GM12865 (cell line): ENCODE results near the gene CLEC5A.

Experiments
- DNase-seq: peaks from one replicate; pipeline ENCODE4 v3.0.0; 2010; ENCODE audit warnings: low read depth
- H3K4me3 ChIP-seq: 2 replicates; pipeline ENCODE4 v1.5.1; 2011; ENCODE audit warnings: mild to moderate bottlenecking, low read depth, low read length, control low read depth
- TF ChIP-seq, protein P1 (sequence below): IDR thresholded peaks from 2 replicates; pipeline ENCODE4 v1.5.1; 2011; ENCODE audit warnings: low read length, control low read depth, low read depth, inconsistent platforms; ENCODE audit not compliant: insufficient read depth; ENCODE audit errors: missing control alignments

CLEC5A gene

DNA sequence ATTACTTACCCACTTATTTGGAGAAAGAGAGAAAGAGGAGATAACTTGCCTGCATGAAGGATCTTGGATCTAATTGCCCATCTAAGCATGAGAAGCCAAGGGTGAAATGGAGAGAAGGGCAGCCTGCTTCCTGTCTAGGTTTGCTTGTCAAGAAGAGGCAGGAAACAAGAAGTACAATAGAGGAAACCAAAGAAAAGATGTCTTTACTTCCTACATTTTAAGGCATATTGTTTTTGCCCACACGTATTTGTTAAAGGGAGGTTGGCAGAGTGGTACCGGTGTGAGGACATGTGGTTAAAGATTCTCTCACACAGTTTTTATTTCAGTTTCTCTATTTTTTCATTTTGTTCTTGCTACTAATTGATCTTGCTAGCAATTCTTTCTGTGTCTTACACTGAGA is 32.8 kb upstream of the CLEC5A start:
- DNase-seq, result no peak
- TF ChIP-seq, protein P1, sequence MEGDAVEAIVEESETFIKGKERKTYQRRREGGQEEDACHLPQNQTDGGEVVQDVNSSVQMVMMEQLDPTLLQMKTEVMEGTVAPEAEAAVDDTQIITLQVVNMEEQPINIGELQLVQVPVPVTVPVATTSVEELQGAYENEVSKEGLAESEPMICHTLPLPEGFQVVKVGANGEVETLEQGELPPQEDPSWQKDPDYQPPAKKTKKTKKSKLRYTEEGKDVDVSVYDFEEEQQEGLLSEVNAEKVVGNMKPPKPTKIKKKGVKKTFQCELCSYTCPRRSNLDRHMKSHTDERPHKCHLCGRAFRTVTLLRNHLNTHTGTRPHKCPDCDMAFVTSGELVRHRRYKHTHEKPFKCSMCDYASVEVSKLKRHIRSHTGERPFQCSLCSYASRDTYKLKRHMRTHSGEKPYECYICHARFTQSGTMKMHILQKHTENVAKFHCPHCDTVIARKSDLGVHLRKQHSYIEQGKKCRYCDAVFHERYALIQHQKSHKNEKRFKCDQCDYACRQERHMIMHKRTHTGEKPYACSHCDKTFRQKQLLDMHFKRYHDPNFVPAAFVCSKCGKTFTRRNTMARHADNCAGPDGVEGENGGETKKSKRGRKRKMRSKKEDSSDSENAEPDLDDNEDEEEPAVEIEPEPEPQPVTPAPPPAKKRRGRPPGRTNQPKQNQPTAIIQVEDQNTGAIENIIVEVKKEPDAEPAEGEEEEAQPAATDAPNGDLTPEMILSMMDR, result no peak
- no peak overlapping the region for H3K4me3 ChIP-seq

DNA sequence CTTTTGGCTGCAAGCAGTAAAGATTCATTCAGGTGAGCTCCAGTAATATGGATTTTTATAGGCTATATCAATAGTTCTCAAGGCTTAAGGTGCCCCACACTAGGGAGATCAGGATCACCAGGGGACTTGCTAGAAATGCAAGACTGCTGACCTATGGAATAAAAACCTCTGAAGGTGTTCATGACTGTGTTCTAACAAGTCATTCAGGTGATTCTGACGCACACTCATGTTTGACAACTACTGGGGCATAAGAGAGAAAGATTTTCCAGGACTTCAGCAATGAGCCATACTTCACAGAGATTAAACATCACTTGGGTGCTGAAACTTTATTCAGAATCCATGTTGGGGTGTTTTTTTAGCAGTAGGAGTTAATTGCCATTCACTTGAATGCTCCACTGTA is 31.6 kb upstream of the CLEC5A start:
- TF ChIP-seq, protein P1, result no peak
- no peak overlapping the region for H3K4me3 ChIP-seq
- DNase-seq, result no peak

DNA sequence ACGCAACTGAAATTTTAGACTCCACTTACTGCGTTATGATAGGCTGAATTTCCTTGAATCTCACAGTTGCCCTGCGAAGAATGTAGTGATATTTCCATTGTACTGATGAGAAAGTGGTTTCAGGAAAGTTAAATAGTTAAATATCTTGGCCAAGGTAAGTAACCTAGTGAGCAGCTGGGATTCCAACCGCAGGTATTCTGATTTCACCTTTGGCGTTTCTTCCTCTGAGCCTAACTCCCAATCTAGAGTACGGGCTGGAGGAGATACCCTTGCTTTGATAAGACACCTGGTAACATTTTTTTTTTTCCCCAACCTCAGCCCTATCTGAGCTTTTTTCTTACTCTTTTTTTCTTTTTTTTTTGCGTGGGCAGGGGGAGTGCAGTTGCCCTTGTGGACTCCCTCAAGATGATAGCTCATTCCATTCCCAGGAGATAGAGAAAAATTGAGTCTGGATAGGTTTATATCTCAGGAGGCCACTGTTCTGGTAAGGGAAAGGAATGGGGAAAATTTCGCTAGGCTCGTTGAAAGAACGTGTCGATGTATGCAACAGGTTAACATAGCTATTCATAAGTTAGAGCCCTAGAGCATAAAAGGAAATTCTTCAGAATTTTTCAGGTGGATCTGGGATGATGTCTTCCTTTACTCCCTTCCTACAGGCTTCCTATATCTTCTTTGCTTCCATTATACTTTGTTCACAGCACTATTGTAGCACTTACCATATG is 29.9 kb upstream of the CLEC5A start:
- TF ChIP-seq, protein P1, result no peak
- no peak overlapping the region for H3K4me3 ChIP-seq
- DNase-seq, result no peak

DNA sequence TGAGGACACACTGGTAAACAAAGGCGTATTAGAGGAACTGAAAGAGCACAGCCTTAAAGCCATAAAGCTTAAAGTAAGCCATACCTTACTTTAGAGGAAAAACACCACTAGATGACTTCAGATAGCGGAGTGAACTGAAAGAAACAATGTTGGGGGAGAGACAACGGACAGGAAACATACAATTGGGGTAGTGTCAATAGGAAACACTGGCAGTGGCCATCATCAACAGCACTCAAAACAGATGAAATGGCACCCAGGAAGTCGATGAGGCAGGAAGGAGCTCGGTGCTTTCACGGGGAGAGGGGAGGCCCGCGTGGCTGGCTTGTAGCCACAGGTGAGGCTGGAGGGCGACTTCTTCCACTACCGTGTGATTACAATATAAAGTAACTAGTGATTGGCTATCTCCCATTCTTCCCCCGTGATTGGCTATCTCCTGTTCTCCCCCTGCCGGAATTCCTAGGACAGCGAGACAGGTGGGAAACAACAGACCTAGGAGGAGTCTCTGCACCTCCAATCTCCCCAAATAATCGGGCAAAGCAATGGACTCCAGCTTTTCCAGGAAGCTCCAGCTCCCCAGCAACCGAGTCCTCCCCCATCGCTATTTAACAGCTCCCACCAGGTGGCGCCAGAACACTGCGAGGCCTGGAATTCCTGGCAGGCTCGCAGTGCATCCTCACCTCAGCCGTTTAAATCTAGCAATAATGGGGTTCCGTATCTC is 29.2 kb upstream of the CLEC5A start:
- DNase-seq, result peak; percentile 66
- peak overlapping the region; percentile 44 for H3K4me3 ChIP-seq
- TF ChIP-seq, protein P1, result peak; percentile 84

DNA sequence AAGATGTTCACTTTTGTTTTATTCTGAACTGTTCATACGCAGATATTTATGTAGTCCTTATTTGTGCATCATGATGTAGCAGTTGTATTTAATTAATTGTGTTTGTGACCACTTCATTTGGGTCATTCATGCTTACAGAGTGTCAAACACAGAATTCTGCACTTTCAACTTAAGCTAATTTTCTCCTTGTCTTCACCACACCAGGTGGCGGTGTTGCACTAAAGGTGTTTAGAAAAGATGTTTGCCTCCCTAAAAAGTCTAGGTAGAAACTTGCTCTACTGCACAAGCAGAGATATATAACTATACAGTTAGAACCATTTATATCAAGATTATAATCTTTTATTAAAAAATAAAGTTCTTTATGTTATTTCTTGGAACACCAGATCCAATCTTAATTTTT is 28.1 kb upstream of the CLEC5A start:
- peak; percentile 21 for DNase-seq

DNA sequence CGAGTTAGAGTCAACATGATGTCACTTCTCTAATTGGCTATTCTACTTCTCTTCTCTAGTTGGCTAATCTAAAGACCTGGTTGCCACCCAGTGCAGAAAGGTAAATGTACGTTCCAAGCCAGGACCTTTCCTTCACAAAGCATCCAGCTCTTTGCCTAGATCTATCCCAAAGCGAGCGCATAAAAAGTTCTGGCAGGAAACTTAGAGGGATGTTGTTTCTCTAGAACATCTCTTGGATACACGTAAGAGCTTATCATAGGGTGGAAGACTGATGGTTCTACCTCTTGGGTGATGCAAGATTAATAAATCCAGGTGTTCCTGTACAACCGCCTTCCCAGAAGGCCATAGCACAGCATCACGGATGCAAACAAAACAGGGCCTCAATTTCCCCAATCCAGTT is 26.9 kb upstream of the CLEC5A start, which contains the start of gene TAS2R38:
TAS2R38 (minus strand) TSS at position 101 of the 400 bp plus-strand sequence; CDS start at position 17, 84 bp downstream.
- H3K4me3 ChIP-seq, result no peak within 1 kb of the TSS
- no peak for DNase-seq
- TF ChIP-seq, protein P1, result no peak

More for the DNA sequence above, 28.1 kb upstream of the CLEC5A start:
- TF ChIP-seq, protein P1, result peak; percentile 19
- H3K4me3 ChIP-seq, result no peak overlapping the region
